ENCODE measurements around the gene ZNF74. TPM values are rescaled to one million over a fixed set of nuclear protein-coding genes. Genes with fewer than 3 reads are reported as not detected.
"Not testable (repeated sequence)": the region's sequence is repeated elsewhere in the genome, so short reads cannot be mapped to it uniquely, and the experiment has no call there.

Gene ZNF74
- total RNA-seq, 2 experiments from 2014 or later: 15.4 to 15.9 TPM

GRCh38 chr22:20415241-20415640, 21.3 kb downstream of the ZNF74 start:
- POLR2A ChIA-PET, CTCF ChIA-PET: not testable (repeated sequence)

GRCh38 chr22:20415699-20416098, 21.7 kb downstream of the ZNF74 start:
- CTCF ChIA-PET: not testable (repeated sequence)

GRCh38 chr22:20418211-20418788, 24.3 kb downstream of the ZNF74 start:
- CTCF ChIA-PET: interaction anchor here (0.6 to 3.7 kb wide), 34 partner anchors 9 to 1253 kb away, joined by 3 to 41 read pairs (median 4); no protein-coding TSS in a partner anchor

More at GRCh38 chr22:20415699-20416098, 21.7 kb downstream of the ZNF74 start:
- POLR2A ChIA-PET: not testable (repeated sequence)

GRCh38 chr22:20419664-20419951, 25.7 kb downstream of the ZNF74 start:
- ChIA-PET CTCF (interaction anchor here (2.3 to 3.7 kb wide), 3 partner anchors 9 to 42 kb away, joined by 11 to 41 read pairs (median 19); no protein-coding TSS in a partner anchor), POLR2A (no interaction called here)

More at GRCh38 chr22:20418211-20418788, 24.3 kb downstream of the ZNF74 start:
- POLR2A ChIA-PET: interaction anchor here (0.6 to 0.7 kb wide), 3 partner anchors 84 to 1688 kb away, joined by 3 to 8 read pairs (median 7); no protein-coding TSS in a partner anchor

GRCh38 chr22:20420157-20420842, 26.3 kb downstream of the ZNF74 start:
- CTCF ChIA-PET: interaction anchor here (2.8 to 3.7 kb wide), 2 partner anchors 35 to 41 kb away, joined by 19 to 41 read pairs; no protein-coding TSS in a partner anchor

GRCh38 chr22:20421507-20421874, 27.5 kb downstream of the ZNF74 start:
- ChIA-PET CTCF (interaction anchor here (1.6 kb wide), 1 partner anchor 35 kb away, joined by 4 read pairs; no protein-coding TSS in a partner anchor), POLR2A (no interaction called here)

More at GRCh38 chr22:20420157-20420842, 26.3 kb downstream of the ZNF74 start:
- POLR2A ChIA-PET: no interaction called here

- ChIA-PET CTCF (interaction anchor here (1.6 kb wide), 1 partner anchor 34 kb away, joined by 4 read pairs; no protein-coding TSS in a partner anchor), POLR2A (no interaction called here)
Observed at GRCh38 chr22:20422271-20423007, 28.5 kb downstream of the ZNF74 start.

- CTCF ChIA-PET: interaction anchor here (0.8 kb wide), 1 partner anchor 33 kb away, joined by 3 read pairs; no protein-coding TSS in a partner anchor
- POLR2A ChIA-PET: no interaction called here
Observed at GRCh38 chr22:20423008-20423905, 29.3 kb downstream of the ZNF74 start.

GRCh38 chr22:20423906-20424551, 30.1 kb downstream of the ZNF74 start:
- POLR2A ChIA-PET: no interaction called here
- CTCF ChIA-PET: interaction anchor here (0.8 kb wide), 1 partner anchor 32 kb away, joined by 3 read pairs; no protein-coding TSS in a partner anchor

GRCh38 chr22:20424568-20424931, 30.6 kb downstream of the ZNF74 start:
- POLR2A ChIA-PET: no interaction called here
- CTCF ChIA-PET: no interaction called here

GRCh38 chr22:20424932-20425565, 31.1 kb downstream of the ZNF74 start:
- CTCF ChIA-PET: no interaction called here
- POLR2A ChIA-PET: no interaction called here

- CTCF ChIA-PET: no interaction called here
- POLR2A ChIA-PET: no interaction called here
Observed at GRCh38 chr22:20425566-20426258, 31.8 kb downstream of the ZNF74 start.

- ChIA-PET POLR2A (interaction anchor here (0.7 kb wide), 1 partner anchor 10 kb away, joined by 7 read pairs; no protein-coding TSS in a partner anchor), CTCF (interaction anchor here (1.5 kb wide), 1 partner anchor 8 kb away, joined by 5 read pairs; no protein-coding TSS in a partner anchor)
Observed at GRCh38 chr22:20426259-20426615, 32.3 kb downstream of the ZNF74 start.

- POLR2A ChIA-PET: no interaction called here
- CTCF ChIA-PET: interaction anchor here (1.5 to 2.3 kb wide), 2 partner anchors 9 to 29 kb away, joined by 5 read pairs; no protein-coding TSS in a partner anchor
Observed at GRCh38 chr22:20427104-20427944, 33.4 kb downstream of the ZNF74 start.

- ChIA-PET CTCF (interaction anchor here (1.5 to 2.3 kb wide), 3 partner anchors 10 to 28 kb away, joined by 5 to 11 read pairs (median 5); no protein-coding TSS in a partner anchor), POLR2A (no interaction called here)
Observed at GRCh38 chr22:20427945-20428417, 34.0 kb downstream of the ZNF74 start.

GRCh38 chr22:20428496-20429253, 34.7 kb downstream of the ZNF74 start:
- CTCF ChIA-PET: interaction anchor here (1.7 to 2.3 kb wide), 2 partner anchors 10 to 28 kb away, joined by 5 to 11 read pairs; no protein-coding TSS in a partner anchor
- POLR2A ChIA-PET: no interaction called here

Measured in activated CD8-positive, alpha-beta memory T cell treated with anti-CD3 and anti-CD28 coated beads for 36 hours (primary cell).